Measurements from ENCODE around the gene TBX5. TPM values are rescaled to one million over a fixed set of nuclear protein-coding genes. Genes with fewer than 3 reads are reported as not detected.

Gene TBX5
- total RNA-seq, 4 donors from 2014 or later, result 8.6 to 38.8 (median 28.0) TPM

DNA sequence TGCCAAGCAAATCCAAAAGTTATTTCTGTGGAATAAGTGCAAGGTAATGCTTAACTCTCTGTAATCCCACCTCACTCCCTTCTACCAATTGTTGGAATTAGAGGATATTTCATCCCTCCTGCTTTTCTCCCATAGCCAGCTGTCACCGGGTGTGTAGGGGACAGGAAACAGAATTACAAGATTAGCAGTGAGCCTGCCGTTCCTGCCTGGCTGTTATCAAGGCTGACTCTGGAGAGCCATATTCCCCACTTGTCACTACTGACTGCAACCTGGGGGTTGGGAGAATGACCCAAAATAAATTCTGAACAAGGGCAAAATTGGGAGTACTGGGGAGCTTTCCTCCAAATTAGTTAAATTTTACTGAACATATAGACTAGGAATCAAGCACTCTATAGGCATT lies 24.8 kb downstream of the TBX5 start:
- H3K9me3 ChIP-seq, result no peaks in the 10 kb centered on the region
- peaks cover 0 to 89% of the 10 kb centered on the region in 2 donors for H3K36me3 ChIP-seq
- peaks cover 0 to 18% (median 0%) of the 10 kb centered on the region in 3 donors for H3K4me1 ChIP-seq
- no peak overlapping the region for H3K4me3 ChIP-seq
- 33% methylated on average over 2 of the region's 2 CpGs; no CpG with 5 or more reads in 1 of the 2 donors for WGBS, 2 donors (ENCODE audit: low coverage in 1 of 2)
- no peak overlapping the region for H3K27ac ChIP-seq
- ATAC-seq, result no peak
- no peak for TF ChIP-seq POLR2AphosphoS5 (IDR thresholded peaks at IDR 0.05)
- no peak for TF ChIP-seq POLR2A (IDR thresholded peaks at IDR 0.05)
- no peak for TF ChIP-seq EP300 (IDR thresholded peaks at IDR 0.05)
- TF ChIP-seq, protein P1, sequence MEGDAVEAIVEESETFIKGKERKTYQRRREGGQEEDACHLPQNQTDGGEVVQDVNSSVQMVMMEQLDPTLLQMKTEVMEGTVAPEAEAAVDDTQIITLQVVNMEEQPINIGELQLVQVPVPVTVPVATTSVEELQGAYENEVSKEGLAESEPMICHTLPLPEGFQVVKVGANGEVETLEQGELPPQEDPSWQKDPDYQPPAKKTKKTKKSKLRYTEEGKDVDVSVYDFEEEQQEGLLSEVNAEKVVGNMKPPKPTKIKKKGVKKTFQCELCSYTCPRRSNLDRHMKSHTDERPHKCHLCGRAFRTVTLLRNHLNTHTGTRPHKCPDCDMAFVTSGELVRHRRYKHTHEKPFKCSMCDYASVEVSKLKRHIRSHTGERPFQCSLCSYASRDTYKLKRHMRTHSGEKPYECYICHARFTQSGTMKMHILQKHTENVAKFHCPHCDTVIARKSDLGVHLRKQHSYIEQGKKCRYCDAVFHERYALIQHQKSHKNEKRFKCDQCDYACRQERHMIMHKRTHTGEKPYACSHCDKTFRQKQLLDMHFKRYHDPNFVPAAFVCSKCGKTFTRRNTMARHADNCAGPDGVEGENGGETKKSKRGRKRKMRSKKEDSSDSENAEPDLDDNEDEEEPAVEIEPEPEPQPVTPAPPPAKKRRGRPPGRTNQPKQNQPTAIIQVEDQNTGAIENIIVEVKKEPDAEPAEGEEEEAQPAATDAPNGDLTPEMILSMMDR (IDR thresholded peaks at IDR 0.05), result no peak
- no peaks in the 10 kb centered on the region for H3K27me3 ChIP-seq

DNA sequence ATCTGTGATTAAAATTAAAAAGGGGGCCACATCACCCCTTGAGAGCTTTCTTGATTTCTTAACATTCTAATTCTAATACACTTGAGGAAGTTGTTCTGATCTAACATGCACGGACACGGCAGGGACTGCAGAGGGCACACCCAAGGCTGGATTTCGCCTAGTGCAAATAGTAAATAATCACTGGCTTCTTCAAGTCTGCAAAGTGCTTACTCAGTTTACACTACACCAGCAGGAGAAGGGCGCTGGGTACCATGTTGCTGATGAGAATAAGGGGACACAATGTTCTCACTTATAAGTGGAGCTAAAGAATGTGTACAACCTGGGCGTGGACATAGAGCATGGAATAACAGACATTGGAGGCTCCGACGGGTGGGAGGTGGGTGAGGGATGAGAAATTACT lies 34.2 kb downstream of the TBX5 start:
- no peak for ATAC-seq
- H3K27me3 ChIP-seq, result no peaks in the 10 kb centered on the region
- peaks cover 0 to 17% (median 0%) of the 10 kb centered on the region in 3 donors for H3K4me1 ChIP-seq
- H3K36me3 ChIP-seq, result peaks cover 0 to 68% of the 10 kb centered on the region in 2 donors
- H3K4me3 ChIP-seq, result no peak overlapping the region
- H3K27ac ChIP-seq, result no peak overlapping the region
- TF ChIP-seq POLR2A (IDR thresholded peaks at IDR 0.05) (no peak), POLR2AphosphoS5 (IDR thresholded peaks at IDR 0.05) (no peak), EP300 (IDR thresholded peaks at IDR 0.05) (no peak)
- TF ChIP-seq, protein P1 (IDR thresholded peaks at IDR 0.05), result no peak
- H3K9me3 ChIP-seq, result no peaks in the 10 kb centered on the region
- WGBS, 2 donors (ENCODE audit: low coverage in 1 of 2), result 70 to 76% methylated on average over 7 of the region's 7 CpGs

DNA sequence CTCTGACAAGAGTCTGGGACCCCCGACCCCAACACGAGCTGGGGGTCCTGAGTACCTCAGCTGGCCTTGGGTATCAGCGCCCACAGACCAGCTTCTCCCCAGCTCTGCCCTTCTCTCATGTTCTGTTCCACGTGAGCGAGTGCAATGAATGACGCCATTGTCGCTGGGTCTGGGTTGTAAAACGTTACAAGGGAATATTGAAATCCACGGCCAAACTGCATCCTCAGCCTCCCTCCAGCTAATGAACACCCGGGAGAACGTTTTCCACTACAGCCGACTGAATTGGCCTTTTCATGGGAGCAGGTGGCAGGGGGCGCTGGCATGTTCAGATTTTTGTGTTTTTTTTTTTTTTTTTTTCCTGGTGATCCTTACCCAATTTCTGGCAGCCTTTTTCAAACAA lies 34.7 kb downstream of the TBX5 start:
- WGBS, 2 donors (ENCODE audit: low coverage in 1 of 2), result 55 to 71% methylated on average over 6 to 10 of the region's 13 CpGs
- no peak overlapping the region for H3K4me3 ChIP-seq
- peaks cover 0 to 73% of the 10 kb centered on the region in 2 donors for H3K36me3 ChIP-seq
- no peak for ATAC-seq
- no peaks in the 10 kb centered on the region for H3K27me3 ChIP-seq
- H3K9me3 ChIP-seq, result no peaks in the 10 kb centered on the region
- H3K27ac ChIP-seq, result no peak overlapping the region
- TF ChIP-seq POLR2A (IDR thresholded peaks at IDR 0.05) (no peak), EP300 (IDR thresholded peaks at IDR 0.05) (no peak), POLR2AphosphoS5 (IDR thresholded peaks at IDR 0.05) (no peak)
- TF ChIP-seq, protein P1 (IDR thresholded peaks at IDR 0.05), result no peak
- H3K4me1 ChIP-seq, result peaks cover 0 to 17% (median 0%) of the 10 kb centered on the region in 3 donors

DNA sequence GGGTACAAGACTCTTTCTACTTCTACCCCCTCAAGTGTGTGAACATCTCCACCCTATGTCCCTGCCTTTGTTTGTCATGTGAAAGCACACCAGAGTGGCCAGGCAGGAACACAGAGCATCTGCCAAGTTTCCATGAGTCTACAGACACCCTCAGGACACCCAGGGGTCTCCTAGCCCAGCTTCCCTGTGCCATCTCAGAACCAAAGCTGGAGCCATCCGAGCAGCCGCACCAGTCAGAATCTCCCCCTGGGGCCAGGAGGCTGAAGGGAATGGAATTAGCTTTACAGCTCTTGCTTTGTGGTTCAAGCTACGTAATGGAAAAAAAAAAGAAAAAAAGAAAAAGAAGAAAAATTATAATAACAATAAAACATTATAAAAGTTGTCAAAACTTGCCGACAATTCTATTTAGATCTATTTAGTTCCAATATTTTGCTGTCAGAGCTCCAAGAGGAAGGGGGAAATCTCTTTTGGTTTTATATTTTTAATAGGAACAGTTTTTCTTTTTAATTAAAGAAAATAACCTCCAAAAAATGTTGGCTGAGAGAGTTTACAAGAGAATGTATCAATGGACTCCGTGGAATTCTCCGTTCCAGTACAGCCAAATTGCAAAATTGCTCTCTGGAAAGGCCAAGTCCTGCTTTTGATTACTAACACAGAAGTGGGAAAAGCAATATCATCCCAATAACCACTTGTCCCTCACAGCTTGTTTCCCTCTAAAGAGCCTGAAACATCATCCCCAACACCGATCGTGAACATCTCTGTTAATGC lies 37.1 kb downstream of the TBX5 start:
- 46 to 58% methylated on average over 5 to 8 of the region's 8 CpGs for WGBS, 2 donors (ENCODE audit: low coverage in 1 of 2)
- Histone ChIP-seq H3K36me3 (peaks cover 0 to 77% of the 10 kb centered on the region in 2 donors), H3K4me3 (no peak overlapping the region), H3K27ac (peak overlapping the region in 3 of 4 donors; percentile 57 to 71 (median 69)), H3K9me3 (no peaks in the 10 kb centered on the region), H3K4me1 (peaks cover 0 to 17% (median 0%) of the 10 kb centered on the region in 3 donors), H3K27me3 (no peaks in the 10 kb centered on the region)
- no peak for TF ChIP-seq POLR2AphosphoS5 (IDR thresholded peaks at IDR 0.05)
- TF ChIP-seq, protein P1 (IDR thresholded peaks at IDR 0.05), result no peak
- TF ChIP-seq EP300 (IDR thresholded peaks at IDR 0.05), result no peak
- TF ChIP-seq POLR2A (IDR thresholded peaks at IDR 0.05), result no peak
- ATAC-seq, result peak; percentile 71

DNA sequence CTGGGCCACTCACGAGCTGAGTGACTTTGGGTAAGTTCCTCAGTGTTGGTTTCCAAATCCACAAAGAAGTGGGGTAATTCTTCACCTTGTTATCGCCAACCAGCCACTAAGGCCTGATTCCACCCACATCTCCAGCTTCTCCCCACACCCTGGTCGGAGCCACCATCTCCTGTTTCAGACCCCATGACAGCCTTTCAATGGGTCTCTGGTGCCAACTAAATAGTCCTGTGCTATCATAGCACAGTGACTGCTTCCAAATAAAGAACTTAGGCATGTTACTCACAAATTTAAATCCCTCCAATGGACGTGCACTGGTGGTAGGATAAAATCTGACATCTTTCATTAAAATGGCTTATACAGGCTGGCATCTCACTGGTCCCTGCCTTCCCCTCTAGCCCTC lies 44.0 kb downstream of the TBX5 start:
- H3K36me3 ChIP-seq, result peaks cover 0 to 97% of the 10 kb centered on the region in 2 donors
- H3K27me3 ChIP-seq, result no peaks in the 10 kb centered on the region
- no peak for TF ChIP-seq POLR2AphosphoS5 (IDR thresholded peaks at IDR 0.05)
- no peak for TF ChIP-seq EP300 (IDR thresholded peaks at IDR 0.05)
- no peak for TF ChIP-seq POLR2A (IDR thresholded peaks at IDR 0.05)
- TF ChIP-seq, protein P1 (IDR thresholded peaks at IDR 0.05), result no peak
- no peak for ATAC-seq
- 63 to 85% methylated on average over 2 to 4 of the region's 4 CpGs for WGBS, 2 donors (ENCODE audit: low coverage in 1 of 2)
- no peaks in the 10 kb centered on the region for H3K9me3 ChIP-seq
- H3K4me1 ChIP-seq, result no peaks in the 10 kb centered on the region
- no peak overlapping the region for H3K4me3 ChIP-seq
- no peak overlapping the region for H3K27ac ChIP-seq
